Immature natural killer cell (primary cell): ENCODE measurements around the gene TNS3. TPM values are rescaled to one million over a fixed set of nuclear protein-coding genes. Genes with fewer than 3 reads are reported as not detected.
"Not testable (repeated sequence)": the region's sequence is repeated elsewhere in the genome, so short reads cannot be mapped to it uniquely, and the experiment has no call there.

Experiments
- DNase-seq, 3 donors: peaks; one replicate each; pipeline ENCODE4 v3.0.0; 2022; ENCODE audit warnings: mixed read lengths in 1 of 3
- H3K27ac Mint-ChIP-seq, 6 donors: one replicate each; pipeline ENCODE4 v1.8.0; 2020; ENCODE audit warnings: mixed read lengths in 6 of 6, mild to moderate bottlenecking in 5 of 6, inconsistent platforms in 4 of 6, moderate library complexity in 3 of 6
- H3K27me3 Mint-ChIP-seq, 3 donors: one replicate each; pipeline ENCODE4 v1.8.0; 2020 to 2021; ENCODE audit warnings: low read depth in 3 of 3, mild to moderate bottlenecking in 3 of 3, mixed read lengths in 3 of 3, moderate library complexity in 3 of 3, inconsistent platforms in 1 of 3
- H3K36me3 Mint-ChIP-seq, 3 donors: one replicate each; pipeline ENCODE4 v1.8.0; 2020; ENCODE audit warnings: mixed read lengths in 3 of 3, inconsistent platforms in 2 of 3, mild to moderate bottlenecking in 2 of 3
- H3K4me1 Mint-ChIP-seq, 2 donors: one replicate each; pipeline ENCODE4 v1.8.0; 2020; ENCODE audit warnings: inconsistent platforms in 2 of 2, mild to moderate bottlenecking in 2 of 2, mixed read lengths in 2 of 2, moderate library complexity in 1 of 2
- H3K4me3 Mint-ChIP-seq, 5 donors: one replicate each; pipeline ENCODE4 v1.8.0; 2020; ENCODE audit warnings: mild to moderate bottlenecking in 5 of 5, mixed read lengths in 5 of 5, inconsistent platforms in 3 of 5, moderate library complexity in 3 of 5
- H3K9me3 Mint-ChIP-seq, 6 donors: one replicate each; pipeline ENCODE4 v1.8.0; 2020; ENCODE audit warnings: mild to moderate bottlenecking in 6 of 6, mixed read lengths in 6 of 6, inconsistent platforms in 4 of 6, moderate library complexity in 3 of 6
- polyA plus RNA-seq, 3 donors: library from polyadenylated mRNA; unstranded; fragments of 300-500 nt; fragmentation: Illumina TruSeq; gene quantifications; one replicate each; pipeline ENCODE4 v1.2.3, GENCODE V29; 2021

TNS3 gene
- polyA plus RNA-seq, 3 donors from 2014 or later: 0.19 TPM; not detected in 2

GRCh38 chr7:47266131-47266706 is 315.7 kb downstream of the TNS3 start:
- no peak overlapping the region for H3K27ac Mint-ChIP-seq
- H3K4me1 Mint-ChIP-seq: no peaks in the 10 kb centered on the region
- peak in 2 of 3 donors; percentile 11 to 19 for DNase-seq
- H3K4me3 Mint-ChIP-seq: no peak overlapping the region
- no peaks in the 10 kb centered on the region for H3K36me3 Mint-ChIP-seq
- H3K27me3 Mint-ChIP-seq: peaks cover 0 to 2% (median 0%) of the 10 kb centered on the region in 3 donors
- no peaks in the 10 kb centered on the region for H3K9me3 Mint-ChIP-seq

GRCh38 chr7:47265621-47266020 is 316.3 kb downstream of the TNS3 start:
- DNase-seq: no peak
- Mint-ChIP-seq H3K4me3 (no peak overlapping the region), H3K27me3 (peaks cover 0 to 2% (median 0%) of the 10 kb centered on the region in 3 donors), H3K27ac (no peak overlapping the region), H3K4me1 (no peaks in the 10 kb centered on the region), H3K9me3 (no peaks in the 10 kb centered on the region), H3K36me3 (no peaks in the 10 kb centered on the region)

- H3K4me3 Mint-ChIP-seq: no peak overlapping the region
- H3K27me3 Mint-ChIP-seq: peaks cover 0 to 2% (median 0%) of the 10 kb centered on the region in 3 donors
- DNase-seq: no peak
- H3K9me3 Mint-ChIP-seq: no peaks in the 10 kb centered on the region
- no peaks in the 10 kb centered on the region for H3K4me1 Mint-ChIP-seq
- no peak overlapping the region for H3K27ac Mint-ChIP-seq
- no peaks in the 10 kb centered on the region for H3K36me3 Mint-ChIP-seq
Observed at GRCh38 chr7:47264021-47264651, 317.8 kb downstream of the TNS3 start.

GRCh38 chr7:47262881-47263280 is 319.0 kb downstream of the TNS3 start:
- DNase-seq: no peak
- Mint-ChIP-seq H3K27ac (no peak overlapping the region), H3K4me1 (no peaks in the 10 kb centered on the region), H3K36me3 (no peaks in the 10 kb centered on the region), H3K27me3 (peaks cover 0 to 2% (median 0%) of the 10 kb centered on the region in 3 donors), H3K4me3 (no peak overlapping the region), H3K9me3 (no peaks in the 10 kb centered on the region)

- not testable (repeated sequence) for H3K9me3 Mint-ChIP-seq, H3K4me3 Mint-ChIP-seq, H3K4me1 Mint-ChIP-seq, DNase-seq, H3K27ac Mint-ChIP-seq, H3K36me3 Mint-ChIP-seq, H3K27me3 Mint-ChIP-seq
Observed at GRCh38 chr7:47262160-47262559, 319.8 kb downstream of the TNS3 start.

- H3K9me3 Mint-ChIP-seq: no peaks in the 10 kb centered on the region
- no peaks in the 10 kb centered on the region for H3K36me3 Mint-ChIP-seq
- H3K4me1 Mint-ChIP-seq: peaks cover 3 to 6% of the 10 kb centered on the region in 2 donors
- no peak for DNase-seq
- H3K27ac Mint-ChIP-seq: no peak overlapping the region
- peaks cover 1 to 2% (median 2%) of the 10 kb centered on the region in 3 donors for H3K27me3 Mint-ChIP-seq
- no peak overlapping the region for H3K4me3 Mint-ChIP-seq
Observed at GRCh38 chr7:47260270-47260669, 321.6 kb downstream of the TNS3 start.

- Mint-ChIP-seq H3K4me1 (peaks cover 9 to 12% of the 10 kb centered on the region in 2 donors), H3K27me3 (peaks cover 1 to 2% (median 2%) of the 10 kb centered on the region in 3 donors), H3K9me3 (no peaks in the 10 kb centered on the region), H3K36me3 (no peaks in the 10 kb centered on the region), H3K27ac (no peak overlapping the region), H3K4me3 (no peak overlapping the region)
- DNase-seq: no peak
Observed at GRCh38 chr7:47259682-47260081, 322.2 kb downstream of the TNS3 start.

- no peak for DNase-seq
- Mint-ChIP-seq H3K9me3 (no peaks in the 10 kb centered on the region), H3K27ac (no peak overlapping the region), H3K27me3 (peaks cover 1 to 2% (median 2%) of the 10 kb centered on the region in 3 donors), H3K36me3 (no peaks in the 10 kb centered on the region), H3K4me3 (no peak overlapping the region), H3K4me1 (peaks cover 12 to 16% of the 10 kb centered on the region in 2 donors)
Observed at GRCh38 chr7:47258798-47259197, 323.1 kb downstream of the TNS3 start.

GRCh38 chr7:47256016-47256415 is 325.9 kb downstream of the TNS3 start:
- DNase-seq: no peak
- H3K36me3 Mint-ChIP-seq: no peaks in the 10 kb centered on the region
- H3K4me3 Mint-ChIP-seq: peak overlapping the region in 1 of 5 donors; percentile 64
- no peaks in the 10 kb centered on the region for H3K9me3 Mint-ChIP-seq
- peaks cover 19 to 25% of the 10 kb centered on the region in 2 donors for H3K4me1 Mint-ChIP-seq
- no peak overlapping the region for H3K27ac Mint-ChIP-seq
- H3K27me3 Mint-ChIP-seq: peaks cover 3 to 9% (median 3%) of the 10 kb centered on the region in 3 donors

GRCh38 chr7:47255441-47255840 is 326.5 kb downstream of the TNS3 start:
- Mint-ChIP-seq H3K4me3 (peak overlapping the region in 4 of 5 donors; percentile 50 to 69 (median 58)), H3K27ac (no peak overlapping the region), H3K36me3 (no peaks in the 10 kb centered on the region), H3K4me1 (peaks cover 19 to 25% of the 10 kb centered on the region in 2 donors), H3K9me3 (no peaks in the 10 kb centered on the region), H3K27me3 (peaks cover 3 to 9% (median 3%) of the 10 kb centered on the region in 3 donors)
- no peak for DNase-seq

GRCh38 chr7:47255007-47255406 is 326.9 kb downstream of the TNS3 start:
- no peaks in the 10 kb centered on the region for H3K9me3 Mint-ChIP-seq
- H3K27ac Mint-ChIP-seq: no peak overlapping the region
- peaks cover 19 to 25% of the 10 kb centered on the region in 2 donors for H3K4me1 Mint-ChIP-seq
- DNase-seq: no peak
- H3K27me3 Mint-ChIP-seq: peaks cover 3 to 9% (median 3%) of the 10 kb centered on the region in 3 donors
- H3K36me3 Mint-ChIP-seq: no peaks in the 10 kb centered on the region
- peak overlapping the region in 3 of 5 donors; percentile 16 to 81 (median 80) for H3K4me3 Mint-ChIP-seq

GRCh38 chr7:47254081-47254977 is 327.6 kb downstream of the TNS3 start:
- Mint-ChIP-seq H3K36me3 (no peaks in the 10 kb centered on the region), H3K9me3 (no peaks in the 10 kb centered on the region), H3K4me3 (peak overlapping the region; percentile 70 to 81 (median 80)), H3K4me1 (peaks cover 19 to 25% of the 10 kb centered on the region in 2 donors), H3K27ac (no peak overlapping the region), H3K27me3 (peaks cover 3 to 9% (median 6%) of the 10 kb centered on the region in 3 donors)
- peak; percentile 35 to 53 (median 42) for DNase-seq

- no peak for DNase-seq
- H3K4me1 Mint-ChIP-seq: peaks cover 19 to 25% of the 10 kb centered on the region in 2 donors
- H3K36me3 Mint-ChIP-seq: no peaks in the 10 kb centered on the region
- no peak overlapping the region for H3K27ac Mint-ChIP-seq
- H3K4me3 Mint-ChIP-seq: peak overlapping the region; percentile 42 to 70 (median 61)
- no peaks in the 10 kb centered on the region for H3K9me3 Mint-ChIP-seq
- peaks cover 3 to 9% (median 6%) of the 10 kb centered on the region in 3 donors for H3K27me3 Mint-ChIP-seq
Observed at GRCh38 chr7:47253650-47254080, 328.2 kb downstream of the TNS3 start.

GRCh38 chr7:47252675-47253074 is 329.2 kb downstream of the TNS3 start:
- Mint-ChIP-seq H3K27ac (no peak overlapping the region), H3K4me3 (no peak overlapping the region), H3K36me3 (no peaks in the 10 kb centered on the region), H3K9me3 (no peaks in the 10 kb centered on the region), H3K4me1 (peaks cover 19 to 25% of the 10 kb centered on the region in 2 donors), H3K27me3 (peaks cover 3 to 9% (median 6%) of the 10 kb centered on the region in 3 donors)
- no peak for DNase-seq
